Liver (tissue), 9 donors: ENCODE results near the gene PHOX2A. TPM values are rescaled to one million over a fixed set of nuclear protein-coding genes. Genes with fewer than 3 reads are reported as not detected.

ENCODE experiments used
- DNase-seq: peaks from one replicate; pipeline ENCODE4 v3.0.0-alpha.2; 2017; ENCODE audit warnings: low spot score
- H3K27ac ChIP-seq, 2 donors: one replicate each; pipeline ENCODE4 v1.7.0; 2013; ENCODE audit warnings: inconsistent platforms in 2 of 2, low read length in 2 of 2, control low read depth in 1 of 2, low read depth in 1 of 2, mild to moderate bottlenecking in 1 of 2
- H3K27me3 ChIP-seq, 4 donors: one replicate each; pipeline versions ENCODE4 v1.6.1 to v1.7.0; 2013; ENCODE audit warnings: low read length in 3 of 4, inconsistent platforms in 1 of 4, mild to moderate bottlenecking in 1 of 4, moderate library complexity in 1 of 4; ENCODE audit not compliant: control insufficient read depth in 4 of 4, insufficient read depth in 4 of 4
- H3K36me3 ChIP-seq, 4 donors: one replicate each; pipeline versions ENCODE4 v1.6.1 to v1.7.0; 2013; ENCODE audit warnings: low read length in 3 of 4, mild to moderate bottlenecking in 3 of 4, low read depth in 1 of 4, moderate library complexity in 1 of 4; ENCODE audit not compliant: control insufficient read depth in 4 of 4, insufficient read depth in 3 of 4
- H3K4me1 ChIP-seq, 4 donors: one replicate each; pipeline versions ENCODE4 v1.6.1 to v1.7.0; 2013; ENCODE audit warnings: low read length in 3 of 4, mild to moderate bottlenecking in 3 of 4, moderate library complexity in 1 of 4; ENCODE audit not compliant: control insufficient read depth in 4 of 4, insufficient read depth in 4 of 4
- H3K4me3 ChIP-seq, 3 donors: one replicate each; pipeline versions ENCODE4 v1.6.1 to v1.7.0; 2013; ENCODE audit warnings: low read length in 3 of 3, control low read depth in 1 of 3, low read depth in 1 of 3, mild to moderate bottlenecking in 1 of 3
- H3K9ac ChIP-seq, 2 donors: one replicate each; pipeline ENCODE4 v1.7.0; 2013; ENCODE audit warnings: low read length in 2 of 2, mild to moderate bottlenecking in 2 of 2, moderate library complexity in 2 of 2, control low read depth in 1 of 2, low read depth in 1 of 2
- H3K9me3 ChIP-seq, 4 donors: one replicate each; pipeline versions ENCODE4 v1.6.1 to v1.7.0; 2013; ENCODE audit warnings: low read length in 3 of 4; ENCODE audit not compliant: control insufficient read depth in 4 of 4
- EGR1 ChIP-seq, 2 donors: IDR thresholded peaks; 2 replicates each; pipeline ENCODE4 v1.6.1; 2016 to 2018; ENCODE audit warnings: antibody characterized with exemption in 2 of 2, low read depth in 2 of 2
- FOXA1 ChIP-seq: IDR thresholded peaks from 2 replicates; pipeline ENCODE4 v1.6.1; 2016; ENCODE audit warnings: antibody characterized with exemption
- FOXA2 ChIP-seq: IDR thresholded peaks from 2 replicates; pipeline ENCODE4 v1.6.1; 2016; ENCODE audit warnings: antibody characterized with exemption
- GABPA ChIP-seq, 2 donors: IDR thresholded peaks in 1 of 2; conservative IDR thresholded peaks in 1 of 2; 2 replicates each; pipeline ENCODE4 v1.6.1; 2016; ENCODE audit warnings: antibody characterized with exemption in 2 of 2, mild to moderate bottlenecking in 1 of 2, moderate library complexity in 1 of 2
- HNF4A ChIP-seq, 2 donors: conservative IDR thresholded peaks; 2 replicates each; pipeline ENCODE4 v1.6.1; 2016; ENCODE audit warnings: antibody characterized with exemption in 2 of 2, mild to moderate bottlenecking in 2 of 2
- HNF4G ChIP-seq: IDR thresholded peaks from 2 replicates; pipeline ENCODE4 v1.6.1; 2016; ENCODE audit warnings: antibody characterized with exemption
- JUND ChIP-seq, 2 donors: IDR thresholded peaks; 2 replicates each; pipeline ENCODE4 v1.6.1; 2016; ENCODE audit warnings: antibody characterized with exemption in 2 of 2
- NR2F2 ChIP-seq: IDR thresholded peaks from 2 replicates; pipeline ENCODE4 v1.6.1; 2016; ENCODE audit warnings: antibody characterized with exemption
- RAD21 ChIP-seq, 2 donors: IDR thresholded peaks; 2 replicates each; pipeline ENCODE4 v1.6.1; 2016; ENCODE audit warnings: antibody characterized with exemption in 2 of 2, mild to moderate bottlenecking in 2 of 2
- RXRA ChIP-seq, 2 donors: IDR thresholded peaks; 2 replicates each; pipeline ENCODE4 v1.6.1; 2017 to 2018; ENCODE audit warnings: antibody characterized with exemption in 2 of 2, mild to moderate bottlenecking in 1 of 2
- SP1 ChIP-seq: IDR thresholded peaks from 2 replicates; pipeline ENCODE4 v1.6.1; 2018; ENCODE audit warnings: antibody characterized with exemption, mild to moderate bottlenecking
- TAF1 ChIP-seq: conservative IDR thresholded peaks from 2 replicates; pipeline ENCODE4 v1.6.1; 2016; ENCODE audit warnings: antibody characterized with exemption, mild to moderate bottlenecking
- YY1 ChIP-seq: IDR thresholded peaks from 2 replicates; pipeline ENCODE4 v1.6.1; 2016; ENCODE audit warnings: antibody characterized with exemption, mild to moderate bottlenecking
- WGBS: extraction: QIAGEN DNeasy Blood & Tissue Kit; methylation state at CpG from one replicate; pipeline ENCODE4 v1.1.7; 2013; 5-methylcytosine and 5-hydroxymethylcytosine counted together
- polyA plus RNA-seq, 2 donors: library from polyadenylated mRNA; stranded (reverse) in 1 of 2; unstranded in 1 of 2; fragments of 200-250 nt in 1 of 2; fragments of >200 nt in 1 of 2; fragmentation: Nextera tagmentation in 1 of 2; extraction: Ambion mirVana in 1 of 2; gene quantifications; one replicate each; pipeline versions ENCODE4 v1.2.1 to v1.2.3, GENCODE V29; 2013 to 2015
- total RNA-seq, 2 donors: library from RNA; depleted of rRNA; stranded (reverse); fragments of >200 nt; gene quantifications; one replicate each; pipeline ENCODE4 v1.2.3, GENCODE V29; 2014
- TF ChIP-seq, protein P1 (sequence below): fragments of 150-350 bp; IDR thresholded peaks from 2 replicates; pipeline ENCODE4 v1.5.1; 2017; ENCODE audit warnings: improper control_type of control experiment, low read depth, low read length; ENCODE audit not compliant: missing input control
- TF ChIP-seq, protein P2 (sequence below): IDR thresholded peaks from 2 replicates; pipeline ENCODE4 v1.6.1; 2016; ENCODE audit warnings: antibody characterized with exemption
- TF ChIP-seq, protein P3 (sequence below): IDR thresholded peaks from 2 replicates; pipeline ENCODE4 v1.6.1; 2016; ENCODE audit warnings: antibody characterized with exemption
- TF ChIP-seq, protein P4 (sequence below): IDR thresholded peaks from 2 replicates; pipeline ENCODE4 v1.6.1; 2016; ENCODE audit warnings: antibody characterized with exemption
- TF ChIP-seq, protein P5 (sequence below): IDR thresholded peaks from 2 replicates; pipeline ENCODE4 v1.6.1; 2016; ENCODE audit warnings: antibody characterized with exemption, mild to moderate bottlenecking
- donor health status: healthy.
- donor health status: healthy.
- donor health status: healthy.
- donor health status: healthy.
- donor health status: healthy.

Gene PHOX2A
- total and polyA plus RNA-seq, 4 donors, result not detected

DNA sequence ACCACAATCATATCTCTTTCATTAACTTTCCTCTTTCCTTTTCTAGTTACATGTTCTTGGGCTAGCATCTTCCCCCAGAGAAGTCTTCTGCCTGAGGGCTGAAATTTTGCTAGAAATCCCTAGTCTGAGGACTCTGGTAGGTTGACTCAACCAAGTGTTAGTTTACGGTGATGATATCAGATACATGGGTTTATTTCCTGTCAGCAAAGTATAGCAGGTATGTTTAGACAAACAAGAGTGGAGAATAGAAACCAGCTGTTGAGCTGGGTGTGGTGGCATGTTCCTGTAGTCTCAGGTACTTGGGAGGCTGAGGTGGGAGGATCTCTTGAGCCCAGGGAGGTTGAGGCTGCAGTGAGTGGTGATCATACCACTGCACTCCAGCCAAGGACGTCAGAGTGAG lies 40.8 kb downstream of the PHOX2A start:
- no peak overlapping the region for H3K27ac ChIP-seq
- no peak for DNase-seq
- no peak overlapping the region for H3K4me3 ChIP-seq
- no peaks in the 10 kb centered on the region for H3K36me3 ChIP-seq
- H3K4me1 ChIP-seq, result no peaks in the 10 kb centered on the region
- no peaks in the 10 kb centered on the region for H3K27me3 ChIP-seq
- no peaks in the 10 kb centered on the region for H3K9me3 ChIP-seq
- 75% methylated on average over 2 of the region's 2 CpGs for WGBS
- H3K9ac ChIP-seq, result no peak overlapping the region
- TF ChIP-seq JUND (IDR thresholded peaks at IDR 0.05), result no peak
- TF ChIP-seq, protein P1, sequence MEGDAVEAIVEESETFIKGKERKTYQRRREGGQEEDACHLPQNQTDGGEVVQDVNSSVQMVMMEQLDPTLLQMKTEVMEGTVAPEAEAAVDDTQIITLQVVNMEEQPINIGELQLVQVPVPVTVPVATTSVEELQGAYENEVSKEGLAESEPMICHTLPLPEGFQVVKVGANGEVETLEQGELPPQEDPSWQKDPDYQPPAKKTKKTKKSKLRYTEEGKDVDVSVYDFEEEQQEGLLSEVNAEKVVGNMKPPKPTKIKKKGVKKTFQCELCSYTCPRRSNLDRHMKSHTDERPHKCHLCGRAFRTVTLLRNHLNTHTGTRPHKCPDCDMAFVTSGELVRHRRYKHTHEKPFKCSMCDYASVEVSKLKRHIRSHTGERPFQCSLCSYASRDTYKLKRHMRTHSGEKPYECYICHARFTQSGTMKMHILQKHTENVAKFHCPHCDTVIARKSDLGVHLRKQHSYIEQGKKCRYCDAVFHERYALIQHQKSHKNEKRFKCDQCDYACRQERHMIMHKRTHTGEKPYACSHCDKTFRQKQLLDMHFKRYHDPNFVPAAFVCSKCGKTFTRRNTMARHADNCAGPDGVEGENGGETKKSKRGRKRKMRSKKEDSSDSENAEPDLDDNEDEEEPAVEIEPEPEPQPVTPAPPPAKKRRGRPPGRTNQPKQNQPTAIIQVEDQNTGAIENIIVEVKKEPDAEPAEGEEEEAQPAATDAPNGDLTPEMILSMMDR, result no peak
- no peak for TF ChIP-seq TAF1
- no peak for TF ChIP-seq FOXA2
- TF ChIP-seq, protein P2, sequence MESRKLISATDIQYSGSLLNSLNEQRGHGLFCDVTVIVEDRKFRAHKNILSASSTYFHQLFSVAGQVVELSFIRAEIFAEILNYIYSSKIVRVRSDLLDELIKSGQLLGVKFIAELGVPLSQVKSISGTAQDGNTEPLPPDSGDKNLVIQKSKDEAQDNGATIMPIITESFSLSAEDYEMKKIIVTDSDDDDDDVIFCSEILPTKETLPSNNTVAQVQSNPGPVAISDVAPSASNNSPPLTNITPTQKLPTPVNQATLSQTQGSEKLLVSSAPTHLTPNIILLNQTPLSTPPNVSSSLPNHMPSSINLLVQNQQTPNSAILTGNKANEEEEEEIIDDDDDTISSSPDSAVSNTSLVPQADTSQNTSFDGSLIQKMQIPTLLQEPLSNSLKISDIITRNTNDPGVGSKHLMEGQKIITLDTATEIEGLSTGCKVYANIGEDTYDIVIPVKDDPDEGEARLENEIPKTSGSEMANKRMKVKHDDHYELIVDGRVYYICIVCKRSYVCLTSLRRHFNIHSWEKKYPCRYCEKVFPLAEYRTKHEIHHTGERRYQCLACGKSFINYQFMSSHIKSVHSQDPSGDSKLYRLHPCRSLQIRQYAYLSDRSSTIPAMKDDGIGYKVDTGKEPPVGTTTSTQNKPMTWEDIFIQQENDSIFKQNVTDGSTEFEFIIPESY, result no peak
- TF ChIP-seq GABPA (IDR thresholded peaks at IDR 0.05 in 1 of 2, conservative IDR thresholded peaks at IDR 0.05 in 1 of 2), result no peak
- no peak for TF ChIP-seq RAD21 (IDR thresholded peaks at IDR 0.05)
- TF ChIP-seq EGR1 (IDR thresholded peaks at IDR 0.05; ENCODE audit: low read depth in 2 of 2), result no peak
- no peak for TF ChIP-seq SP1
- no peak for TF ChIP-seq HNF4G
- no peak for TF ChIP-seq RXRA (IDR thresholded peaks at IDR 0.05)
- TF ChIP-seq HNF4A (conservative IDR thresholded peaks at IDR 0.05), result no peak
- TF ChIP-seq, protein P3, sequence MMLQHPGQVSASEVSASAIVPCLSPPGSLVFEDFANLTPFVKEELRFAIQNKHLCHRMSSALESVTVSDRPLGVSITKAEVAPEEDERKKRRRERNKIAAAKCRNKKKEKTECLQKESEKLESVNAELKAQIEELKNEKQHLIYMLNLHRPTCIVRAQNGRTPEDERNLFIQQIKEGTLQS, result no peak
- TF ChIP-seq YY1, result no peak
- TF ChIP-seq NR2F2, result no peak
- TF ChIP-seq, protein P4, sequence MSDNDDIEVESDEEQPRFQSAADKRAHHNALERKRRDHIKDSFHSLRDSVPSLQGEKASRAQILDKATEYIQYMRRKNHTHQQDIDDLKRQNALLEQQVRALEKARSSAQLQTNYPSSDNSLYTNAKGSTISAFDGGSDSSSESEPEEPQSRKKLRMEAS, result no peak
- TF ChIP-seq FOXA1, result no peak
- TF ChIP-seq, protein P5, sequence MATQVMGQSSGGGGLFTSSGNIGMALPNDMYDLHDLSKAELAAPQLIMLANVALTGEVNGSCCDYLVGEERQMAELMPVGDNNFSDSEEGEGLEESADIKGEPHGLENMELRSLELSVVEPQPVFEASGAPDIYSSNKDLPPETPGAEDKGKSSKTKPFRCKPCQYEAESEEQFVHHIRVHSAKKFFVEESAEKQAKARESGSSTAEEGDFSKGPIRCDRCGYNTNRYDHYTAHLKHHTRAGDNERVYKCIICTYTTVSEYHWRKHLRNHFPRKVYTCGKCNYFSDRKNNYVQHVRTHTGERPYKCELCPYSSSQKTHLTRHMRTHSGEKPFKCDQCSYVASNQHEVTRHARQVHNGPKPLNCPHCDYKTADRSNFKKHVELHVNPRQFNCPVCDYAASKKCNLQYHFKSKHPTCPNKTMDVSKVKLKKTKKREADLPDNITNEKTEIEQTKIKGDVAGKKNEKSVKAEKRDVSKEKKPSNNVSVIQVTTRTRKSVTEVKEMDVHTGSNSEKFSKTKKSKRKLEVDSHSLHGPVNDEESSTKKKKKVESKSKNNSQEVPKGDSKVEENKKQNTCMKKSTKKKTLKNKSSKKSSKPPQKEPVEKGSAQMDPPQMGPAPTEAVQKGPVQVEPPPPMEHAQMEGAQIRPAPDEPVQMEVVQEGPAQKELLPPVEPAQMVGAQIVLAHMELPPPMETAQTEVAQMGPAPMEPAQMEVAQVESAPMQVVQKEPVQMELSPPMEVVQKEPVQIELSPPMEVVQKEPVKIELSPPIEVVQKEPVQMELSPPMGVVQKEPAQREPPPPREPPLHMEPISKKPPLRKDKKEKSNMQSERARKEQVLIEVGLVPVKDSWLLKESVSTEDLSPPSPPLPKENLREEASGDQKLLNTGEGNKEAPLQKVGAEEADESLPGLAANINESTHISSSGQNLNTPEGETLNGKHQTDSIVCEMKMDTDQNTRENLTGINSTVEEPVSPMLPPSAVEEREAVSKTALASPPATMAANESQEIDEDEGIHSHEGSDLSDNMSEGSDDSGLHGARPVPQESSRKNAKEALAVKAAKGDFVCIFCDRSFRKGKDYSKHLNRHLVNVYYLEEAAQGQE, result no peak
